Measurements from ENCODE around the gene EPB41L2.

The EPB41L2 gene

DNA sequence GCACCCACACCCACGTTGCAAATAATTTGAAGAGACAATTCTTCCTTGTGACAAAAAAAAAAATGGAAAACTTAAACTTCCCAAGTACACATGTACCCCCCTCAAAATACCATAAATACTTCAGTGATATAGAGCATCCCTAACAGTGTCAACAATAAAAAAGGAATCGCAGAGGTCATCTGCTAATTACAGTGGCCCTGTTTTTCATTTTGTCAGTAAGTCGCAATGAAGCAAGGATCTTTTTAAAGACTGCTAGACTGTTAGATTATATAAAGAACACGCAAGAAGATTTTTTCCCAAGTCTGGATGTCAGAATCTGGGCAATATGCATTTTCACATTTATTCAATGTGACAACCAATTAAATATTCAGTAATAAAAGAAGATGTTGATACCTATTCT is 93.9 kb downstream of the EPB41L2 start:
- in situ Hi-C loops (cut with MboI; ENCODE audit: low sequenced_read_pairs, unreplicated experiment), result no loop called here
- no peak for TF ChIP-seq CTCF (IDR thresholded peaks at IDR 0.05; ENCODE audit: borderline replicate concordance, control extremely low read depth, extremely low read depth, insufficient read depth, missing control alignments)

GRCh38 chr6:130968476-130968875 is 94.6 kb downstream of the EPB41L2 start:
- no peak for DNase-seq (ENCODE audit: low spot score)
- in situ Hi-C loops (cut with MboI; ENCODE audit: low sequenced_read_pairs, unreplicated experiment), result no loop called here

More for the DNA sequence above, 93.9 kb downstream of the EPB41L2 start:
- DNase-seq (ENCODE audit: low spot score), result no peak

DNA sequence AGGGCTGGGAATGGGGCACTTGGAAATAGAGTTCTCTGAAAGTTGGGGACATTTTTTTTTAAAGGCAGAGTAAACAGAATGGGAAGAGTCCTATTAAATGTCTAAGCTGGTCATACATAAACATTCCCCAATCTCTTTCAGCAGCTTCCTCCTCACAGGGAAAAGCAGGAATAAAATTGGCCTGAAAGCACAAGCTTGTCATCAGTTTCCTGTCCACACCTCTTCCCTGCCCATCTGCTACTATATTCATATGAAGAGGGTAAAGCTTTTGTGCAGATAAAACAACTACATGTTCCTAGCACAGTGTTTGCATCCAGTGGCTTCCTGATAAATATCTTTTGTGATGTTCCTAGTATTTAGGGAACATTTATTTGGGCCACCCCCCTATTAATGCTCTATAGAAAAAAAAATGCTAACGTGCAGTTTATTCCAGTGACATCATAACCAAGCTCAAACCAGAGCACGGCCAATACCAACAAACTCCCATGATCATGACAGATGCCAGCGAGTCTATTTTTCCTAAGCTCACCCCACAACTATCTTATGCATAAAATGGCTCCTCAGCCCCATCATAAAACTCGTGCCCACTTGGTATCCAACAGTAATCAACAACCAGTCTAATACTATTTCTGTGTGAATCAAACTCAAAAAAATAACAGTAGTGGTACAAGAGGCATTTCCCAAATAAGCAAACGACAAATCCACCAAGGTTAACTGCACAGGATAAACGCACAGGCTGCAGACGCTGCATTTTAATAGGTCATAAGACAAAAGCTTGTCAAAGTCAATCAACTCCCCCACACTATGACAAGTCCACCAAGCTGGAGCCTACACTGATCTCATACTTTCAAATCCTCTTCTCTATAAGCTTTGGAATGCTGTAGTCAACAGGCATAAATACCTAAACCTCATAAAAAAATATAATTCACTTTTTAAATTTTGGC is 95.3 kb downstream of the EPB41L2 start:
- TF ChIP-seq CTCF (IDR thresholded peaks at IDR 0.05; ENCODE audit: borderline replicate concordance, control extremely low read depth, extremely low read depth, insufficient read depth, missing control alignments), result no peak
- in situ Hi-C loops (cut with MboI; ENCODE audit: low sequenced_read_pairs, unreplicated experiment), result no loop called here
- DNase-seq (ENCODE audit: low spot score), result no peak

More at GRCh38 chr6:130968476-130968875, 94.6 kb downstream of the EPB41L2 start:
- no peak for TF ChIP-seq CTCF (IDR thresholded peaks at IDR 0.05; ENCODE audit: borderline replicate concordance, control extremely low read depth, extremely low read depth, insufficient read depth, missing control alignments)

GRCh38 chr6:130966344-130966980 is 96.6 kb downstream of the EPB41L2 start:
- no peak for DNase-seq (ENCODE audit: low spot score)
- no peak for TF ChIP-seq CTCF (IDR thresholded peaks at IDR 0.05; ENCODE audit: borderline replicate concordance, control extremely low read depth, extremely low read depth, insufficient read depth, missing control alignments)
- in situ Hi-C loops (cut with MboI; ENCODE audit: low sequenced_read_pairs, unreplicated experiment), result no loop called here

DNA sequence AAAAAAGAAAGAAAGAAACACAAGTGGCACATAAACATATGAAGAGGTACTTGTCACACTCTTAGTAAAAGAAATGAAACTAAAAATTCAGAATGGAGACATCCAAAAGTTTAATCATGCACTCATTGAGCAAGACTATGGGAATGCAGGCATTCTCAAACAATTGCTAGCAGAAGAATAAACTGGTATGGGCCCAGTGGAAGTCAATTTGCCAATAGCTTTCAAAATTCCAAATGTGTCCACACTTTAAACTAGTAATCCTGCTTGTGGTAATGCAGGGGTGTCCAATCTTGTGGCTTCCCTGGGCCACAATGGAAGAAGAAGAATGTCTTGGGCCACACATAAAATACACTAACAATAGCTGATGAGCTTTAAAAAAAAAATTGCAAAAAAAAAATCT is 97.4 kb downstream of the EPB41L2 start:
- TF ChIP-seq CTCF (IDR thresholded peaks at IDR 0.05; ENCODE audit: borderline replicate concordance, control extremely low read depth, extremely low read depth, insufficient read depth, missing control alignments), result no peak
- in situ Hi-C loops (cut with MboI; ENCODE audit: low sequenced_read_pairs, unreplicated experiment), result no loop called here
- no peak for DNase-seq (ENCODE audit: low spot score)

- DNase-seq (ENCODE audit: low spot score), result no peak
- TF ChIP-seq CTCF (IDR thresholded peaks at IDR 0.05; ENCODE audit: borderline replicate concordance, control extremely low read depth, extremely low read depth, insufficient read depth, missing control alignments), result no peak
- in situ Hi-C loops (cut with MboI; ENCODE audit: low sequenced_read_pairs, unreplicated experiment), result no loop called here
These were observed 98.0 kb downstream of the EPB41L2 start for GRCh38 chr6:130964808-130965604.

Measured in GM13976 (cell line).